ENCODE data around the gene TMEM242.

Gene TMEM242

GRCh38 chr6:157269261-157269794 is 54.0 kb downstream of the TMEM242 start:
- peak; percentile 23 for DNase-seq

DNA sequence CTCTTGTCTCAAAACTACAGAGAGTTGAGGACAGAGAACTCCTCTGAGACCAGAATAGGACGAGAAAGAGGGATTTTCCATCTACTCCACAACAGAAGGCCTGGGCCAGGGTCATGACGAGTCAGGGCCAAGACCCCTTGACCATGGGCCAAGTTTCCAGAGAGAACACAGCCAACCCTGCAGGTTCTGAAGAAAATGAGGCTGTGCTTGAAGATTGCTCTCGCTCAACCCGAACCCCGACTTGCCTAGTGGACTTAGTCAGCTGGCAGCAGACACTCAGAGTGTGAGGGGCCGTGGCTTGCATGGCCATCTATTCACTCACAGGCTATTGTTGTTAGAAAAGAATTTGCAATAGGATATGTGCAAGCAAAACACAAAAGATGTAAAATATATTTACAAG is 54.5 kb downstream of the TMEM242 start:
- DNase-seq: no peak

GRCh38 chr6:157268396-157268795 is 54.9 kb downstream of the TMEM242 start:
- no peak for DNase-seq

GRCh38 chr6:157267654-157268053 is 55.7 kb downstream of the TMEM242 start:
- no peak for DNase-seq

GRCh38 chr6:157267109-157267611 is 56.2 kb downstream of the TMEM242 start:
- no peak for DNase-seq

DNA sequence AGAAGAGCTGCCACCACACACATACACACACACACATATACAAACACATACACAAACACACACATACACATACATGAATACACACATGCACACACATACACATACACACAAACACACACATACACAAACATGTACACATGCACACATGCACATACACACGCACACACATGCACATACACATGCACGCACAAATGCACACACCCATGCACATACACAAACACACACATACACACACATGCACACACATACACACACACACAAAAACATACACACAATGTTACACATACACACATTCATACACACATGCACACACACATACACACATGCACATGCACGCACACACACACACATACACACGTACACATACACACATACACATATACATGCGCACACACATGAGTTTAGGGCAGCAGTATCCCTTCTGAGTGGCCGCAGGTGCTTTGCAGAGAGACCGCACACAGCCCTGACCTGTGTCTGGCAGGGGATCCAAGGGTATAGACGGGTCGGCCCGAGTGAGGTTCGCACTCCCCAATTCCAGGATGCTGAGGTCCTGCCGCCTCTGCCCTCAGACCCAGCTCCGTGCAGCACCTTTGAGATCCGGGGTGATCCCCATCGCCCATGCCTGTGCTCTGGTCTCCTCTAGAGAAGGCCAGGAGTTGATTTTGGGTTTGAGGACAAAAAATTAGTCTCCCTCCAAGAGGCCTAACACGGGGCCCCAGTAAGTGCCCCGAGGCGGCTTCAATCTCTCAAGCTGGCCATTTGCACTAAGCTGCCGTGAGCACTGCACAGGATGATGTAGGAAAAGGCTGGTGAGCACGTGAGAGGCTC is 56.8 kb downstream of the TMEM242 start:
- no peak for DNase-seq

GRCh38 chr6:157265635-157266034 is 57.7 kb downstream of the TMEM242 start:
- DNase-seq: no peak

- no peak for DNase-seq
Observed at GRCh38 chr6:157265186-157265585, 58.1 kb downstream of the TMEM242 start.

GRCh38 chr6:157264701-157265100 is 58.6 kb downstream of the TMEM242 start:
- no peak for DNase-seq

DNA sequence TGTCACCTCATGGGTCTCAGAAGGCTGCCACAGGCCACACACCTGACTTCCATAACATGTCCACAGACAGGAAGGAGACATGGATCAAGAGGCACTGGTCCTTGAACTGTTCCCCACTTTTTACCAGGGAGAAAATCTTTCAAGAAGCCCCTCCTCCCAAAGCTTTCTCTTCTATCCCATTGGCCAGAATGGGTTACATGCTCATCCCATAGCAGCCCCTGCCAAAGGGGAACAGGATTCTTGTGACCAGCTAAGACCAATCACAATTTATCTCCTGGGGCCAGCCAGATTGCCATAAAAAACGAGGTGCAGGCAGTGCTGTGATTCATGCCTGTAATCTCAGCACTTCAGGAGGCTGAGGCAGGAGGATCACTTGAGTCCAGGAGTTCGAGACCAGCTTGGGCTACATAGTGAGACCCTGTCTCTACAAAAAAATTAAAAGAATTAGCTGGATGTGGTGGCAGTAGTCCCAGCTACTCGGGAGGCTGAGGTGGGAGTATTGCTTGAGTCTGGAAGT is 59.4 kb downstream of the TMEM242 start:
- DNase-seq: no peak

GRCh38 chr6:157263146-157263545 is 60.2 kb downstream of the TMEM242 start:
- DNase-seq: no peak

DNA sequence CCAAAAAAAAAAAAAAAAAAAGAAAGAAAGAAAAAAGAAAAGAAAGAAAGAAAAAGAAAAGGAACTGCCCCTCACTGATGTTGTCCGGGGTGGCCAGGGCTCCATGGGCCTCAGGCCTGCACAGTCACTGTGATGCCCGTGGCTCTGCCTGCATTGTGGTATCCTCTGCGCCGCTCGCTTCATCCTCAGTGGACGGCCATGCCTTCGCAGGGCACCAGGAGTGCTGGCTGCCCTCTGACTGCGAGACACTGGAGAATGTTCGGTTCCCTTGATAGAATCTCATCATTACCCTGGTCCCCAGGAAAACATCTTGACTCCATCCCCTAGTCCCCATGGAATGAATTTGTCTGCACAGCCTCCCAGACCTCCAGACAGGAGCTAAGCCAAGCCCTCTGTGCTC is 61.7 kb downstream of the TMEM242 start:
- no peak for DNase-seq

DNA sequence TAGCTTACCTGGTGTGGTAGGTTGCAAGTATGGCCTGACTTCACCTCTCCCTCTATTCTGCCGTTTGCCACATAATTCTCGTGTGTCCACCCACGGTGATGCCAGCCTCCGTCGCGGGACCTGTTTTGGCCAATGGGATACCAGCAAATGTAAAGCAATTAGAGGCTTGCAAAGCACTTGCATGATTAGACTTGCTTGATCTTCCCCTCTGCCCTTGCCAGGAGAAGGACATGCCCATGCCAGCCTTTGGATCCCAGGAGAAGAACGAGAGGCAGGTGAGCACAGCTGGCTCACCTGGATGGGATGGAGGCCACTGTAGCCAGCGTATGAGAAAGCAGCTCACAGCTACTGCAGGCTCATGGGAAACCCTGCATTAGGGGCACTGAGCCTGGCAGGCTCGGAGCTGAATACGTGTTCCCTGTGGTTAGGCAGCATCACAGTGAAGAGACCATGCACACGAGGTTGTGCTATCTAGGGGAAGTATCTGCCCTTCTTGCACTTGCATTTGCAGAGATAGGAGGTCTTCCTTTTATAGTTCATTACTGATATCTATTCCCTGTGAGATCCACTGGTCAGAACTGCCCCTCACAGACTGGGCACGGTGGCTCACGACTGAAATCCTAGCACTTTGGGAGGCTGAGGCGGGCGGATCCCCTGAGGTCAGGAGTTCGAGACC is 62.4 kb downstream of the TMEM242 start:
- DNase-seq: no peak

DNA sequence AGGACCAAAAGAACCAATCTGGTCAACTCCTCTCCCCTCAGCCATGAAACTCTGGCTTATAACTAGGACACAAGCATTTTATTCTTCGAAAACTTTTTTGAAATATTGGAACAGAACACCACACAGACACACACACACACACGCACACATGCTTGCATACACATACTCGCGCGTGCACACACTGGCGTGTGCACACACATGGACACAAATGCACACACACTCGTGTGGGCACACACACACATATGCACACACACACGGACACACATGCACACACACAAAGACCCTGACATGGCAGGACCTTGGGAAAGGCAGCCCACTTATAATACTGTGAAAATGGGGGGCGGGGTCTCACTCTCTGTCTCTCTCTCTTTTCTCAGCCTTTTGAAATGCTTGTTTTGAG is 63.9 kb downstream of the TMEM242 start:
- DNase-seq: no peak

DNA sequence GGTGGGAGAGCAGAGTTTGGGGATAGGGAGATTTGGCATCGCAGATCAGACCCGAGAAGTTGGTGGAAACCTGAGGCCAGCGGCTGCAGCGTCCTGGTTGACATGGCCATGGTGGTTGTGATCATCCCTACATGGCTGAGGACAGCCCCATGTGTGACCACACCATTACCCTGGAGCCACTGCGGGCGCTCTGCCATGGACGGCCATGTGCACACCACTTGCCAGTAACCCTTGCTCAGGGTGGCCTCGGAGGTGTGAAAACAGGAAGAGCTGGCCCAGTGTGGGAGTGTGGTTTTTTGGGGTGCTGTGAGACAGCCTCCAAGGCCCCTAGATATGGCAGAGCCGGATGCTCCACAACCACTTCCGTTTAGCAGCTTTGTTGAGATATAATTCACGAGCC is 64.4 kb downstream of the TMEM242 start:
- no peak for DNase-seq

DNA sequence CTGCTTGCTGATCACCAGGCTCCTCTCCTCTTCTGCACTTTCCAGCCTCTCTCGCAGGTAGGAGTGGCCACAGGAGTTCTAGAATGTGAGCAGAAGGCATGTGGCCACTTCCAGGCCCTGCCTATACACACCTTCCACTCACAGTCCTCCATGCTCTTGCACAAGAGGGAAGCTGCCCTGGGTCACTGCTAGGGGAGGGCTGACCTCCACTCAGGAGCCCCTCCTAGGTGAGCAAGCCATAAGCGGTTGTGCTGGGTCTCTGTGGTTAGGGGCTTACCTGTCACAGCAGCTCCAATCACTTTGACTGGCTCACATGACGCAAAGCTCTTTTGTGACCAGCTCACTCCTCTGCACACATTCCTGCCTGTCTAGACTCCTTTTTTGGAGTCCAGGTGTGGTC is 68.2 kb downstream of the TMEM242 start:
- no peak for DNase-seq

DNA sequence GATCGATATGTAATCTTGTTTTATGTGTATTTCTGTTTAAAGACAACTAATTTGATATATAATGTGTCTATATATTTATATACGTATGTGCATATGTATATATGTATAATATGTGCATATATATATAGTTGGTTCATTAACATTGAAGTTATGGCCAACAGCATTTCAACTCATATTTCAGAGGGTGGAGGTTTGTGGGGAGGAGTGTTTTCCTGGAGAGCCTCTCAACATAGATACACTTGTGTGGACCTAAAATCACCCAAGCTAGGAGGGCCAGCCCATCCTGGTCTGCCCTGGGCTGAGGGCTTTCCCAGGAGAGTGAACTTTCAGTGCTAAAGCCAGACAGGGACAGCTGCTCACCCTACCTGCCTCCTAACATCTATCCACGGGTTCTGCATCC is 68.8 kb downstream of the TMEM242 start:
- DNase-seq: no peak

DNA sequence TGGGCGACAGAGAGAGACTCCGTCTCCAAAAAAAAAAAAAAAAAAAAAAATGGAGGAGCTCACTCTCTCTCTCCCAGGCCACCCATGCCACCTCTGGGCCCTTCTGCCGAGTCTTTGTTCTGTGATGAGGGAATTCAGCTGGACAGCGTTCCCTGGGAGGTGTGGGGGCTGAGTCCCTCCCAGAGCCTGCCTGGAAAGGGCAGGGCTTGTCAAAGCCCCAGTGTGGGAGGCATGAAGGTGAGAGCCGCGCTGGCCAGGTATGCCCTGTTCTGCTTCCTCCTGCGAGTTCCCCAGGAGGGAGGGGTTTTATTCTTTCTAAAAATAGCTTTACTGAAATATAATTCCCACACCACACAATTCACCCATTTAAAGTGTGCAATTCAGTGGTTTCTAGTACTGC is 69.6 kb downstream of the TMEM242 start:
- DNase-seq: no peak

DNA sequence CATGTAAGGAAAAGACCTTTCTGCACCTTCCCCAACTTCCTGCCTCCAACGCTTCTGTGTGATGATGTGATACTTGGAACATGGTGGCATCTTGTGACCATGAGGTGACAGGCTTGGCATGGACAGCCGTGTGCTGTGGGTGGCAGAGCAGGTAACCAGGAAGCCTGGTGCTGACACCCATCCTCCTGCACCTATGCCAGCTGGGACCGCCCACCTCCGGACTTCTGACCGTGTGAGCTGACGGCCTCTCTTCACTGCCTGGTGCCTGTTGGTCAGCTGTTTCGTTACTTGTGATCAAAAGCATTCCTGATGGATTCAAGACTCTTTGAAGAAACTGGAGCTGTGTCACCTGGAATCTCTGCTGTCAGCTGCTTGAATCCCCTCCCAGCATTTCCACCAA is 70.3 kb downstream of the TMEM242 start:
- DNase-seq: no peak

DNA sequence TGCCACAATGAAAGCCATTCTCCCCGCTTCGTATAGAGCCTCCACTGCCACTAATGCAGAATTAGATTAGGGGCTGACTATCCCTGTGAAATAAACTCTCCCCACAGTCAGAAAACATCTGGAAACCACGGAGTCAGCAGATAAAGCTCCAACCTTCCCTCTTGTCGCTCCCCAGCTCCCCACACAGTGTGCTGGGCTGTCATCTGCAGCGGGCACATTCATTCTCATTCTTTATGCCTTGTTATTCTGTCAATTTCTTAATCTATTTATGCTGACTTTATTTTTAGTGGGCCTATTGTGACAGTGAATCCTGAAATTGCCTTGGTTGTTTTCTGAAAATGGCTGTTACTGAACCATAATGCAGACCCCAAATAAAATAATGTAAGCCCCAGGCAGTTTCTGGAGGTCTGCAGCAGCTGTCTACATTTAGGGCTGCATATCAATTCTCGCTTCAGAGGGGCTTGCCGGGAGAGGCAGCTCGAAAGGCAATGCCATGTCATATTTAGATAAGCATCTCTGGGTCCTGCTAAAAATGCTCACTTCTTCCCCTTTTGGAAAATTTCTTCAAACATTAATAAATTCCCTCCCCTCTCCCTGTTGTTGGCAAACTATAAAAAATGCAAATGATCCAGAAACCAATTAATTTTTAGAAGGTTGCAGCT is 71.6 kb downstream of the TMEM242 start:
- DNase-seq: no peak

GRCh38 chr6:157249826-157250225 is 73.5 kb downstream of the TMEM242 start:
- DNase-seq: no peak

- no peak for DNase-seq
Observed at GRCh38 chr6:157248264-157248663, 75.1 kb downstream of the TMEM242 start.

Measured in fibroblast of skin of abdomen (primary cell).